Pulmonary artery endothelial cell (primary cell): Measurements from ENCODE around the gene NEMF. TPM values are rescaled to one million over a fixed set of nuclear protein-coding genes. Genes with fewer than 3 reads are reported as not detected.
"Not testable (repeated sequence)": the region's sequence is repeated elsewhere in the genome, so short reads cannot be mapped to it uniquely, and the experiment has no call there.

ENCODE experiments used
- DNase-seq: peaks from one replicate; pipeline ENCODE4 v3.0.0-alpha.2; 2011; ENCODE audit warnings: low read depth, low spot score
- total RNA-seq: library from RNA; depleted of rRNA; stranded (reverse); fragments of >200 nt; gene quantifications from 2 replicates; pipeline ENCODE4 v1.2.3, GENCODE V29; 2014

The NEMF gene, protein sequence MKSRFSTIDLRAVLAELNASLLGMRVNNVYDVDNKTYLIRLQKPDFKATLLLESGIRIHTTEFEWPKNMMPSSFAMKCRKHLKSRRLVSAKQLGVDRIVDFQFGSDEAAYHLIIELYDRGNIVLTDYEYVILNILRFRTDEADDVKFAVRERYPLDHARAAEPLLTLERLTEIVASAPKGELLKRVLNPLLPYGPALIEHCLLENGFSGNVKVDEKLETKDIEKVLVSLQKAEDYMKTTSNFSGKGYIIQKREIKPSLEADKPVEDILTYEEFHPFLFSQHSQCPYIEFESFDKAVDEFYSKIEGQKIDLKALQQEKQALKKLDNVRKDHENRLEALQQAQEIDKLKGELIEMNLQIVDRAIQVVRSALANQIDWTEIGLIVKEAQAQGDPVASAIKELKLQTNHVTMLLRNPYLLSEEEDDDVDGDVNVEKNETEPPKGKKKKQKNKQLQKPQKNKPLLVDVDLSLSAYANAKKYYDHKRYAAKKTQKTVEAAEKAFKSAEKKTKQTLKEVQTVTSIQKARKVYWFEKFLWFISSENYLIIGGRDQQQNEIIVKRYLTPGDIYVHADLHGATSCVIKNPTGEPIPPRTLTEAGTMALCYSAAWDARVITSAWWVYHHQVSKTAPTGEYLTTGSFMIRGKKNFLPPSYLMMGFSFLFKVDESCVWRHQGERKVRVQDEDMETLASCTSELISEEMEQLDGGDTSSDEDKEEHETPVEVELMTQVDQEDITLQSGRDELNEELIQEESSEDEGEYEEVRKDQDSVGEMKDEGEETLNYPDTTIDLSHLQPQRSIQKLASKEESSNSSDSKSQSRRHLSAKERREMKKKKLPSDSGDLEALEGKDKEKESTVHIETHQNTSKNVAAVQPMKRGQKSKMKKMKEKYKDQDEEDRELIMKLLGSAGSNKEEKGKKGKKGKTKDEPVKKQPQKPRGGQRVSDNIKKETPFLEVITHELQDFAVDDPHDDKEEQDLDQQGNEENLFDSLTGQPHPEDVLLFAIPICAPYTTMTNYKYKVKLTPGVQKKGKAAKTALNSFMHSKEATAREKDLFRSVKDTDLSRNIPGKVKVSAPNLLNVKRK
- 46.1 and 67.0 TPM in 2 replicates for total RNA-seq

- peak; percentile 53 for DNase-seq
Observed at GRCh38 chr14:49852301-49853157, at the start of gene NEMF. TSS of gene NEMF (minus strand) at chr14:49852788. CDS start at chr14:49852753, 35 bp downstream.

- no peak for DNase-seq
Observed at GRCh38 chr14:49900973-49901372, 48.4 kb upstream of the NEMF start.

GRCh38 chr14:49898485-49898884, 45.9 kb upstream of the NEMF start:
- no peak for DNase-seq

DNA sequence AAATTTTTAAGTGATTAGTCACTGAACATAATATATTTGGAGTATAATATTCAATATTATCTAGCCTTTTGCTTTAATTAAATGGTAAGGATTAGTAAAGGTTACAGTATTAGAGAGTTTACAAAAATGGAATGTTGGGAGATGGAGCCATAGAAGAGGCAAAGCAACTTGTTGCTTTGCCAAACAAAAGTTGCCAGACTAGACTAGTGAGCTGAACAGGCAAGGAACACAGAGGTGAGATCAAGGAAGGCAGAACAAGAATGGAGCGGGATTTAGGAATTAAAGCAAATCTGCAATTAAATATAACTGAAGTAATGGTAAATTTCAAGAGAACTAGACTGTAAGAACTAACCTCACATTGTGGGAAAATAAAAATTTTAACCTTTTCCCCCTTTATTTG, 45.4 kb upstream of the NEMF start:
- no peak for DNase-seq

DNA sequence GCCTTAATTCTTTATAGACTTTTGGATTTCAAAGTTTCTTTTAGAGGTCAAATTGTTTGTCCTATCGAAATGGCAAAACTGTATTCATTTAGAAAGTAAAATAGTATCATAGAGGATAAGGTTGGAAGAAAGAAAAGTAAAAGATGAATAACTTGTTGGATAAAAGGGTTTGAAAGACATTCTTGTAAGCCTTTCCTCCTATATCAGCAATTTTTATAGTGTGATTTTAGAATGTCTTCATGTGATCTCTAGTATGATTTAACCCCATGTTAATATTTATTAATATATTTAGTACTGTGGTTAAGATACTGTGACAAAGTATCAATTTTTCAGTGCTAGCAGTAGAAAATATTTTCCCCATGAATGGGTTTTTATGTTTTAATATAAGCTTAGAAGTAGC, 44.8 kb upstream of the NEMF start:
- DNase-seq: no peak

DNA sequence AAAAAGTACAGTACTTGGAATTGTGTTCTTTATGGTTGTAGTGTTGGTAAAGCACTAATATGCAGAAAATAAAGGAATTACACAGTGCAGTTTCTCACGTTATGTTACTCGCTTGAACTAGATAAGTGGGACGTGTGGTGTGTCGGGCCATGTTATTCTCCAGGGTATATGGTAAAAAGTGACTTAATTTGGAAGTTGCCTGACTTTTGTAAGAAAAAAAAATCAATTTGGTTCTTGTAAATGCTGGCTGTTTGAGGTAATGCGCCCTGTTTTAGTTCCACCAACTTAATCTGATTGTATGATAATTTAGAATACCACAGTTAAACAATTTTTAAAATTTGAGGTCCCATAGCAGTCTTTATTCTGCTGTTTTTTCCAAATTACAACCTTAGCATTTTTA, 44.4 kb upstream of the NEMF start:
- DNase-seq: no peak

DNA sequence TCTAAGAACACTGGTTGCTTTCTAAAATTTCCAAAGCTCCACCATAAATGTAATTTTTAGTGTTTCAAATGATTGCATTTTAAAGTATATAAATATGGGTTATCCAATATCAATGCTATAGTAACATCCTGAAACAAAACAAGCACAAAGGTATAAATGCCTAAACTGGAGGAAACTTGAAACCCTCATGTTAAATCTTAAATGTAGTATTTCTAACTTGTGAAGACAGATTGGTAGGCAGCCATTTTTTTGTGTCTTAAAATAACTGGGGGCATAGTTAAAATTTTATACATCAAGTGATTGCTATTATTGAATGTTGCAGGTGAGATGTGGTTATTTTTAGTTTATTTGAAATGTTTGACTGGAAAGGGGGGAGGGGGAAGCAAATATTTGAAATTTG, 43.7 kb upstream of the NEMF start:
- not testable (repeated sequence) for DNase-seq

DNA sequence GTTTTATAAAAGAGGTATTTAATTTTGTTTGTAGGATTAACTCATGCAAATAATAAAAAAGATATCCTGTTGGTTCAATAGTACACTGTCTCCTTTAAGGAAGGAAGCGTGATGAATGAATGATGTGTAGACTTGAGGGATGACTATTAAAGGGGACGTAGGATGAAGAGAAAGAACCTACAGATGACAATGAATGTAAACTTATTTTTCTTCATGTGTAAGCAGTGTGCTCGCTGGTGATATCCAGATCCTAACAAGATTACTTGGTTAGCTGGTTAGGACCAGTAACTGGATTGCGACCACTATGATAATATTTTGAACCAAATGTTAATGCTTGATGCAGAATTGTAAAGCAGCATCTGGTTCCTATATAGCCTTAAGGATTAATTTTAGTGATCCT, 42.9 kb upstream of the NEMF start:
- DNase-seq: no peak

GRCh38 chr14:49894214-49895107, 41.9 kb upstream of the NEMF start:
- not testable (repeated sequence) for DNase-seq

DNA sequence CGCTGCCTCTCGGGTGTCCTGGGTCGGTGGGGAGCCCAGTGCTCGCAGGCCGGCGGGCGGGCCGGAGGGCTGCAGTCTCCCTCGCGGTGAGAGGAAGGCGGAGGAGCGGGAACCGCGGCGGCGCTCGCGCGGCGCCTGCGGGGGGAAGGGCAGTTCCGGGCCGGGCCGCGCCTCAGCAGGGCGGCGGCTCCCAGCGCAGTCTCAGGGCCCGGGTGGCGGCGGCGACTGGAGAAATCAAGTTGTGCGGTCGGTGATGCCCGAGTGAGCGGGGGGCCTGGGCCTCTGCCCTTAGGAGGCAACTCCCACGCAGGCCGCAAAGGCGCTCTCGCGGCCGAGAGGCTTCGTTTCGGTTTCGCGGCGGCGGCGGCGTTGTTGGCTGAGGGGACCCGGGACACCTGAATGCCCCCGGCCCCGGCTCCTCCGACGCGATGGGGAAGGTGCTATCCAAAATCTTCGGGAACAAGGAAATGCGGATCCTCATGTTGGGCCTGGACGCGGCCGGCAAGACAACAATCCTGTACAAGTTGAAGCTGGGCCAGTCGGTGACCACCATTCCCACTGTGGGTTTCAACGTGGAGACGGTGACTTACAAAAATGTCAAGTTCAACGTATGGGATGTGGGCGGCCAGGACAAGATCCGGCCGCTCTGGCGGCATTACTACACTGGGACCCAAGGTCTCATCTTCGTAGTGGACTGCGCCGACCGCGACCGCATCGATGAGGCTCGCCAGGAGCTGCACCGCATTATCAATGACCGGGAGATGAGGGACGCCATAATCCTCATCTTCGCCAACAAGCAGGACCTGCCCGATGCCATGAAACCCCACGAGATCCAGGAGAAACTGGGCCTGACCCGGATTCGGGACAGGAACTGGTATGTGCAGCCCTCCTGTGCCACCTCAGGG, 41.0 kb upstream of the NEMF start:
- no peak for DNase-seq

GRCh38 chr14:49892636-49893308, 40.2 kb upstream of the NEMF start, which contains the start of gene ARF6:
TSS of gene ARF6 (plus strand) at chr14:49893082. CDS start at chr14:49893737, 655 bp downstream.
- DNase-seq: peak; percentile 88

- DNase-seq: no peak
Observed at GRCh38 chr14:49892301-49892635, 39.7 kb upstream of the NEMF start.

DNA sequence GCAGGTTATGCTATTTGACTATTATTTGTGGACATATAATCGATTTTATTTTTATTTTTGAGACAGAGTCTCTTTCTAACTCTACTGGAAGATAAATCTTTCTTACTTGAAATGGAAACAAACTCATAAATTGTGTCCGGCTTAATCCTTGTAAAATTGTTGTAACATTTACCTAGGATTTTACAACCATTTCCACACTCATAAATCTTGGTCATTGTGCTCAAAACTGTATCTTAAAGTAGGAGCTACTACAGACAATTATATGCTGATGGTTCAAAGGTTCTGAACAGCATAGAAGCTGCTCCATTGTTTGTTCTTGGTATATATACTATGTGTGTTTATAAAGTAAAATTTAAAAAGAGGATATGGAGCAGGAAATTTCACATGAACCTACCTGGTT, 35.7 kb upstream of the NEMF start:
- DNase-seq: no peak

GRCh38 chr14:49886523-49886922, 33.9 kb upstream of the NEMF start:
- DNase-seq: no peak

GRCh38 chr14:49882826-49883694, 30.5 kb upstream of the NEMF start:
- DNase-seq: no peak

- DNase-seq: no peak
Observed at GRCh38 chr14:49881350-49882001, 28.9 kb upstream of the NEMF start.
